SK-N-SH (cell line): Measurements from ENCODE around the gene TGFBI. TPM values are rescaled to one million over a fixed set of nuclear protein-coding genes. Genes with fewer than 3 reads are reported as not detected.

Source experiments
- CTCF ChIA-PET: fragments of 300-600, 350-600 bp; formaldehyde crosslinking; extraction: SDS; loops from one replicate; lab custom pipeline; 2021; lab: Yijun Ruan, JAX
- POLR2A ChIA-PET: fragments of 350-600 bp; sonication (Branson Sonifier 250); formaldehyde crosslinking; extraction: SDS; loops from one replicate; lab custom pipeline; 2020; ENCODE audit warnings: antibody characterized with exemption, inconsistent platforms; lab: Yijun Ruan, JAX
- DNase-seq: peaks from one replicate; pipeline ENCODE4 v3.0.0; 2012
- H2AFZ ChIP-seq: fragments of 200-600 bp; sonication (generic); 2 replicates; pipeline ENCODE4 v1.8.1; 2016; ENCODE audit warnings: antibody characterized with exemption, mild to moderate bottlenecking, low read depth
- H3F3A ChIP-seq: fragments of 200-600 bp; sonication (generic); replicated peaks from 2 replicates; pipeline ENCODE3; 2016; ENCODE audit warnings: antibody characterized with exemption, mild to moderate bottlenecking; ENCODE audit not compliant: insufficient read depth
- H3K27ac ChIP-seq, 2 experiments: fragments of 200-500 bp in 1 of 2; fragments of 200-600 bp in 1 of 2; sonication (Bioruptor generic) in 1 of 2; sonication (generic), shearing (Covaris generic) in 1 of 2; 2 replicates each; pipeline versions ENCODE4 v1.5.1 to v1.6.1; 2014 to 2016; ENCODE audit warnings: low read depth in 2 of 2, inconsistent platforms in 1 of 2, low read length in 1 of 2, mild to moderate bottlenecking in 1 of 2, mixed read lengths in 1 of 2
- H3K27me3 ChIP-seq: fragments of 200-600 bp; sonication (generic), shearing (Covaris generic); 2 replicates; pipeline ENCODE4 v1.6.1; 2016; ENCODE audit warnings: mixed run types; ENCODE audit not compliant: insufficient read depth
- H3K36me3 ChIP-seq, 2 experiments: fragments of 200-500 bp in 1 of 2; fragments of 200-600 bp in 1 of 2; sonication (Bioruptor generic) in 1 of 2; sonication (generic) in 1 of 2; replicated peaks in 1 of 2; 2 replicates each; pipeline versions ENCODE3 to v1.5.1; 2014 to 2016; ENCODE audit warnings: low read length in 1 of 2, mild to moderate bottlenecking in 1 of 2; ENCODE audit not compliant: insufficient read depth in 2 of 2, control insufficient read depth in 1 of 2
- H3K4me1 ChIP-seq, 2 experiments: fragments of 200-500 bp in 1 of 2; fragments of 200-600 bp in 1 of 2; sonication (Bioruptor generic) in 1 of 2; sonication (generic), shearing (Covaris generic) in 1 of 2; 2 replicates each; pipeline versions ENCODE4 v1.5.1 to v1.6.1; 2014 to 2016; ENCODE audit warnings: low read depth in 1 of 2, low read length in 1 of 2, mixed run types in 1 of 2; ENCODE audit not compliant: insufficient read depth in 2 of 2, control insufficient read depth in 1 of 2
- H3K4me2 ChIP-seq: fragments of 200-600 bp; sonication (generic), shearing (Covaris generic); 2 replicates; pipeline ENCODE4 v1.6.1; 2017; ENCODE audit warnings: mixed run types
- H3K4me3 ChIP-seq, 2 experiments: fragments of 200-500 bp in 1 of 2; fragments of 200-600 bp in 1 of 2; sonication (Bioruptor generic) in 1 of 2; sonication (generic), shearing (Covaris generic) in 1 of 2; 2 replicates each; pipeline versions ENCODE4 v1.5.1 to v1.8.1; 2014 to 2016; ENCODE audit warnings: low read depth in 2 of 2, inconsistent platforms in 1 of 2, low read length in 1 of 2, mild to moderate bottlenecking in 1 of 2, mixed read lengths in 1 of 2, moderate library complexity in 1 of 2
- H3K79me2 ChIP-seq: fragments of 200-600 bp; sonication (generic); 2 replicates; pipeline ENCODE4 v1.8.1; 2017; ENCODE audit warnings: mild to moderate bottlenecking; ENCODE audit not compliant: insufficient read depth
- H3K9ac ChIP-seq: fragments of 200-600 bp; sonication (generic); 2 replicates; pipeline ENCODE4 v1.6.1; 2017; ENCODE audit warnings: mixed run types
- H3K9me2 ChIP-seq: fragments of 200-600 bp; sonication (generic); 2 replicates; pipeline ENCODE4 v1.6.1; 2017; ENCODE audit warnings: mixed run types
- H3K9me3 ChIP-seq: fragments of 200-600 bp; sonication (generic); 2 replicates; pipeline ENCODE4 v1.6.1; 2017; ENCODE audit warnings: mixed run types, mild to moderate bottlenecking, moderate library complexity
- H4K20me1 ChIP-seq: fragments of 200-600 bp; sonication (generic); 2 replicates; pipeline ENCODE4 v1.6.1; 2017; ENCODE audit warnings: mild to moderate bottlenecking, mixed run types; ENCODE audit not compliant: insufficient read depth
- CHD2 ChIP-seq: fragments of 150-350 bp; IDR thresholded peaks from 2 replicates; pipeline ENCODE4 v1.6.1; 2018; ENCODE audit warnings: low read length; ENCODE audit not compliant: partially characterized antibody
- ELF1 ChIP-seq: IDR thresholded peaks from 2 replicates; pipeline ENCODE4 v1.4.0; 2012
- EZH2phosphoT487 ChIP-seq: fragments of 200-600 bp; sonication (generic); IDR thresholded peaks from 2 replicates; pipeline ENCODE4 v1.6.1; 2017; ENCODE audit warnings: low read depth, mixed run types, mild to moderate bottlenecking, antibody characterized with exemption, moderate library complexity, borderline replicate concordance
- FOSL2 ChIP-seq: IDR thresholded peaks from 2 replicates; pipeline ENCODE4 v1.4.0; 2012; ENCODE audit warnings: low read depth, mild to moderate bottlenecking, moderate library complexity, borderline replicate concordance
- FOXJ3 ChIP-seq: sonication (generic); formaldehyde crosslinking; IDR thresholded peaks from 2 replicates; pipeline ENCODE4 v1.5.1; 2020; ENCODE audit warnings: mild to moderate bottlenecking, missing genetic modification reagents
- GABPA ChIP-seq: IDR thresholded peaks from 2 replicates; pipeline ENCODE4 v1.4.0; 2012; ENCODE audit warnings: low read depth, mild to moderate bottlenecking
- GATA2 ChIP-seq: sonication (generic); formaldehyde crosslinking; IDR thresholded peaks from 2 replicates; pipeline ENCODE4 v1.5.0; 2020; ENCODE audit warnings: mild to moderate bottlenecking, missing genetic modification reagents
- JUND ChIP-seq: IDR thresholded peaks from 2 replicates; pipeline ENCODE4 v1.4.0; 2012
- MAX ChIP-seq: IDR thresholded peaks from 2 replicates; pipeline ENCODE4 v1.4.0; 2012; ENCODE audit warnings: low read depth
- MEF2A ChIP-seq: IDR thresholded peaks from 2 replicates; pipeline ENCODE4 v1.4.0; 2012; ENCODE audit warnings: low read depth, borderline replicate concordance
- MXI1 ChIP-seq: IDR thresholded peaks from 2 replicates; pipeline ENCODE4 v1.6.1; 2012; ENCODE audit warnings: mild to moderate bottlenecking, low read depth, low read length, improper control_type of control experiment
- NFIC ChIP-seq: IDR thresholded peaks from 2 replicates; pipeline ENCODE4 v1.4.0; 2012; ENCODE audit warnings: borderline replicate concordance
- NRF1 ChIP-seq: IDR thresholded peaks from 2 replicates; pipeline ENCODE4 v1.6.1; 2012; ENCODE audit warnings: low read depth, mild to moderate bottlenecking, low read length
- PBX3 ChIP-seq: IDR thresholded peaks from 2 replicates; pipeline ENCODE4; 2012
- POLR2AphosphoS5 ChIP-seq: IDR thresholded peaks from 2 replicates; pipeline ENCODE4 v1.6.1; 2012; ENCODE audit warnings: low read depth, low read length
- RAD21 ChIP-seq: IDR thresholded peaks from 2 replicates; pipeline ENCODE4 v1.6.1; 2012; ENCODE audit warnings: mild to moderate bottlenecking, low read length
- RCOR1 ChIP-seq: fragments of 150-350 bp; IDR thresholded peaks from 2 replicates; pipeline ENCODE4 v1.6.1; 2017; ENCODE audit warnings: antibody characterized with exemption, low read length
- RFX5 ChIP-seq: IDR thresholded peaks from 2 replicates; pipeline ENCODE4 v1.6.1; 2012; ENCODE audit warnings: mild to moderate bottlenecking, improper control_type of control experiment, low read length
- SIN3A ChIP-seq: IDR thresholded peaks from 2 replicates; pipeline ENCODE4 v1.6.1; 2012; ENCODE audit warnings: low read depth, mild to moderate bottlenecking, low read length, moderate library complexity, borderline replicate concordance
- TCF12 ChIP-seq: IDR thresholded peaks from 2 replicates; pipeline ENCODE4 v1.4.0; 2012
- TEAD4 ChIP-seq: IDR thresholded peaks from 2 replicates; pipeline ENCODE4 v1.4.0; 2012; ENCODE audit warnings: mild to moderate bottlenecking, borderline replicate concordance; ENCODE audit not compliant: insufficient read depth
- USF1 ChIP-seq: IDR thresholded peaks from 2 replicates; pipeline ENCODE4 v1.4.0; 2012; ENCODE audit warnings: low read depth, borderline replicate concordance
- USF2 ChIP-seq: fragments of 150-350 bp; IDR thresholded peaks from 2 replicates; pipeline ENCODE4 v1.6.1; 2017; ENCODE audit warnings: antibody characterized with exemption, low read length, low read depth, borderline replicate concordance
- YY1 ChIP-seq: IDR thresholded peaks from 2 replicates; pipeline ENCODE4 v1.4.0; 2012; ENCODE audit warnings: low read depth, mild to moderate bottlenecking
- ZBTB33 ChIP-seq: IDR thresholded peaks from 2 replicates; pipeline ENCODE4 v1.4.0; 2012; ENCODE audit warnings: low read depth, borderline replicate concordance
- WGBS: methylation state at CpG from one replicate; pipeline ENCODE4 v1.1.6; 2017; ENCODE audit warnings: low lambda C conversion rate; 5-methylcytosine and 5-hydroxymethylcytosine counted together
- polyA plus RNA-seq, 3 experiments: library from polyadenylated mRNA; depleted of rRNA; stranded (reverse); fragments of >200 nt; gene quantifications; 2 replicates each; pipeline ENCODE4 v1.2.3, GENCODE V29; 2012

Gene TGFBI
- polyA plus RNA-seq, 1 of the 3 experiments (the other 2 are of a cell fraction): 2,678 TPM

- peak; percentile 47; the same call in 1 of the 2 replicates for TF ChIP-seq GABPA
Measured at GRCh38 chr5:136016945-136017530, 11.8 kb upstream of the TGFBI start (continued).

- Histone ChIP-seq H4K20me1 (no peaks in the 10 kb centered on the region), H2AFZ (no peak overlapping the region), H3K27ac (peak overlapping the region; percentile 98 to 100), H3K36me3 (no peaks in the 10 kb centered on the region), H3K9ac (peak overlapping the region; percentile 86), H3K9me3 (no peaks in the 10 kb centered on the region), H3K9me2 (no peaks in the 10 kb centered on the region), H3K79me2 (peaks cover 4% of the 10 kb centered on the region; the same call in 1 of the 2 replicates), H3K4me1 (peaks cover 37 to 54% of the 10 kb centered on the region in 2 experiments), H3K4me2 (peak overlapping the region; percentile 53), H3K27me3 (no peaks in the 10 kb centered on the region), H3F3A (peaks cover 70% of the 10 kb centered on the region), H3K4me3 (no peak overlapping the region; a peak in 1 of 4 replicates)
- 34% methylated on average over 11 of the region's 11 CpGs for WGBS
- POLR2A ChIA-PET: interaction anchor here (1.0 to 1.3 kb wide), 2 partner anchors 11 to 17 kb away, joined by 4 to 5 read pairs; no protein-coding TSS in a partner anchor
- DNase-seq: peak; percentile 82
- CTCF ChIA-PET: interaction anchor here (0.7 to 2.8 kb wide), 11 partner anchors 8 to 193 kb away, joined by 3 to 13 read pairs (median 5); partner anchors contain the start of gene TGFBI
- peak; percentile 96 for TF ChIP-seq POLR2AphosphoS5
- peak; percentile 58; the same call in 1 of the 2 replicates for TF ChIP-seq FOSL2
- peak; percentile 100 for TF ChIP-seq TCF12
- no peak; the same call in 1 of the 2 replicates for TF ChIP-seq GABPA
- no peak for TF ChIP-seq ELF1
- TF ChIP-seq NRF1: no peak
- TF ChIP-seq MAX: peak; percentile 97
- TF ChIP-seq FOXJ3: peak; percentile 79
- peak; percentile 67 for TF ChIP-seq RAD21
- peak; percentile 96 for TF ChIP-seq RCOR1
- peak; percentile 53; the same call in 1 of the 2 replicates for TF ChIP-seq USF1
- TF ChIP-seq MEF2A: peak; percentile 67; the same call in 1 of the 2 replicates
- peak; percentile 87 for TF ChIP-seq ZBTB33
- TF ChIP-seq GATA2 (CRISPR knock-in tag): 0 out of 2 replicates have a peak, but pooled peaks have one; percentile 29
- peak; percentile 100 for TF ChIP-seq NFIC
- TF ChIP-seq JUND: peak; percentile 90
- peak; percentile 77 for TF ChIP-seq CHD2
- peak; percentile 96 for TF ChIP-seq PBX3
- peak; percentile 98 for TF ChIP-seq MXI1
- peak; percentile 81 for TF ChIP-seq SIN3A
- no peak for TF ChIP-seq YY1
- peak; percentile 93 for TF ChIP-seq TEAD4
- no peak for TF ChIP-seq RFX5
- TF ChIP-seq USF2: no peak
- no peak for TF ChIP-seq EZH2phosphoT487
Measured at GRCh38 chr5:136018814-136019783, 9.7 kb upstream of the TGFBI start.
